GM12874 (cell line): ENCODE results near the gene MRPS9.

Source experiments
- CTCF ChIP-seq: IDR thresholded peaks from 2 replicates; pipeline ENCODE4 v1.5.1; 2011; ENCODE audit warnings: low read depth, mild to moderate bottlenecking, control low read depth, low read length, moderate library complexity; ENCODE audit not compliant: insufficient read depth

Gene MRPS9

GRCh38 chr2:105111365-105112150 lies 73.7 kb downstream of the MRPS9 start:
- TF ChIP-seq CTCF = no peak

GRCh38 chr2:105112345-105112744 lies 74.5 kb downstream of the MRPS9 start:
- TF ChIP-seq CTCF = no peak

- no peak for TF ChIP-seq CTCF
These were observed 75.9 kb downstream of the MRPS9 start for GRCh38 chr2:105113616-105114291.

- peak; percentile 48; the same call in 1 of the 2 replicates for TF ChIP-seq CTCF
These were observed 76.7 kb downstream of the MRPS9 start for GRCh38 chr2:105114551-105114950.

GRCh38 chr2:105116348-105116747 lies 78.5 kb downstream of the MRPS9 start:
- no peak for TF ChIP-seq CTCF

- no peak for TF ChIP-seq CTCF
These were observed 79.7 kb downstream of the MRPS9 start for GRCh38 chr2:105117565-105117964.

- TF ChIP-seq CTCF = no peak
These were observed 81.1 kb downstream of the MRPS9 start for GRCh38 chr2:105118960-105119359.
